GM21381 (cell line): Measurements from ENCODE around the gene RCBTB1.
A peak's percentile ranks its signal among the peaks of the same experiment; 100 is the strongest.
"Not testable (repeated sequence)": the region's sequence is repeated elsewhere in the genome, so short reads cannot be mapped to it uniquely, and the experiment has no call there.

Experiments
- ATAC-seq: cut with Tn5 transposase; IDR thresholded peaks from one replicate; pipeline ENCODE4 v1.9.1; 2021; ENCODE audit warnings: mild to moderate bottlenecking, moderate library complexity; ENCODE audit not compliant: unreplicated experiment

Gene RCBTB1

GRCh38 chr13:49524740-49525501 is 60.4 kb downstream of the RCBTB1 start:
- ATAC-seq: no peak

- no peak for ATAC-seq
Observed at GRCh38 chr13:49521224-49521623, 64.1 kb downstream of the RCBTB1 start.

GRCh38 chr13:49517461-49517860 is 67.9 kb downstream of the RCBTB1 start:
- no peak for ATAC-seq

GRCh38 chr13:49516467-49516866 is 68.9 kb downstream of the RCBTB1 start:
- no peak for ATAC-seq

GRCh38 chr13:49512578-49512977 is 72.8 kb downstream of the RCBTB1 start:
- no peak for ATAC-seq

- ATAC-seq: no peak
Observed at GRCh38 chr13:49503951-49504350, 81.4 kb downstream of the RCBTB1 start.

GRCh38 chr13:49502954-49503353 is 82.4 kb downstream of the RCBTB1 start:
- ATAC-seq: no peak

GRCh38 chr13:49499889-49500660 is 85.3 kb downstream of the RCBTB1 start:
- no peak for ATAC-seq

GRCh38 chr13:49498206-49498605 is 87.2 kb downstream of the RCBTB1 start:
- ATAC-seq: no peak

GRCh38 chr13:49497272-49497671 is 88.1 kb downstream of the RCBTB1 start:
- no peak for ATAC-seq

GRCh38 chr13:49496837-49497236 is 88.5 kb downstream of the RCBTB1 start:
- not testable (repeated sequence) for ATAC-seq

GRCh38 chr13:49495783-49496762 is 89.3 kb downstream of the RCBTB1 start, which contains the start of gene PHF11:
Gene PHF11 (plus strand): TSS chr13:49495953. CDS start chr13:49496002, 49 bp downstream.
- ATAC-seq: peak; percentile 78

- ATAC-seq: no peak
Observed at GRCh38 chr13:49494645-49495044, 90.7 kb downstream of the RCBTB1 start.

- no peak for ATAC-seq
Observed at GRCh38 chr13:49488563-49488962, 96.8 kb downstream of the RCBTB1 start.
